K562 (cell line): ENCODE measurements around the gene ASRGL1. TPM values are rescaled to one million over a fixed set of nuclear protein-coding genes. Genes with fewer than 3 reads are reported as not detected.

Experiments
- BCOR ChIP-seq: fragments of 450-650 bp; IDR thresholded peaks from 2 replicates; pipeline ENCODE4 v1.6.1; 2016
- FOSL1 ChIP-seq: fragments of 200-800 bp; sonication (Bioruptor generic); conservative IDR thresholded peaks from 2 replicates; pipeline ENCODE4 v1.6.1; 2016; ENCODE audit warnings: missing genetic modification characterization, missing compliant biosample characterization
- GATA2 ChIP-seq: sonication (generic); formaldehyde crosslinking; IDR thresholded peaks from 2 replicates; pipeline ENCODE4 v1.4.0; 2020; ENCODE audit warnings: mild to moderate bottlenecking, missing genetic modification reagents
- HDAC1 ChIP-seq, 2 experiments: fragments of 450-650 bp; IDR thresholded peaks; 2 replicates each; pipeline ENCODE4 v1.6.1; 2016 to 2017; ENCODE audit warnings: inconsistent platforms in 1 of 2, mild to moderate bottlenecking in 1 of 2, moderate library complexity in 1 of 2
- NFIC ChIP-seq: fragments of 450-650 bp; IDR thresholded peaks from 2 replicates; pipeline ENCODE4 v1.6.1; 2017; ENCODE audit warnings: mild to moderate bottlenecking, inconsistent platforms
- RAD51 ChIP-seq: fragments of 450-650 bp; IDR thresholded peaks from 2 replicates; pipeline ENCODE4 v1.7.1; 2016; ENCODE audit warnings: low read depth, mild to moderate bottlenecking, borderline replicate concordance
- RFX1 ChIP-seq: fragments of 450-650 bp; IDR thresholded peaks from 2 replicates; pipeline ENCODE4 v1.6.1; 2016; ENCODE audit warnings: mild to moderate bottlenecking, moderate library complexity
- SNIP1 ChIP-seq: fragments of 450-650 bp; IDR thresholded peaks from 2 replicates; pipeline ENCODE4 v1.7.1; 2017; ENCODE audit warnings: low read depth, mild to moderate bottlenecking
- ZFPM2 ChIP-seq: fragments of 250-450 bp; sonication (Bioruptor Pico); IDR thresholded peaks from 2 replicates; pipeline ENCODE4 v1.5.1; 2022; ENCODE audit warnings: mild to moderate bottlenecking
- ZNF282 ChIP-seq: sonication (generic); formaldehyde crosslinking; IDR thresholded peaks from 2 replicates; pipeline ENCODE4 v1.8.1; 2023; ENCODE audit warnings: missing genetic modification reagents
- polyA plus RNA-seq, 8 experiments: library from polyadenylated mRNA; depleted of rRNA in 4 of 8; stranded (reverse) in 5 of 8; unstranded in 3 of 8; fragments of >200 nt; fragmentation: Nextera tagmentation in 2 of 8; fragmentation: Illumina TruSeq in 1 of 8; extraction: Ambion mirVana in 2 of 8; extraction: Trizol in 1 of 8; gene quantifications; 2 replicates each; pipeline versions ENCODE4 v1.2.1 to v1.2.3, GENCODE V29; 2011 to 2014; ENCODE audit warnings: inconsistent platforms in 1 of 8, missing spikeins in 1 of 8
- total RNA-seq, 7 experiments: library from RNA; depleted of rRNA in 6 of 7; stranded (reverse); fragments of >200 nt in 6 of 7; fragmentation: Illumina TruSeq in 2 of 7; extraction: Trizol in 2 of 7; gene quantifications; 2 replicates each; pipeline versions ENCODE4 v1.2.1 to v1.2.3, GENCODE V29; 2011 to 2021; ENCODE audit warnings: low replicate concordance in 1 of 7
- TF ChIP-seq, protein P1 (sequence below): fragments of 450-650 bp; IDR thresholded peaks from 2 replicates; pipeline ENCODE4 v1.6.1; 2017; ENCODE audit warnings: antibody characterized with exemption, mild to moderate bottlenecking
- TF ChIP-seq, protein P2 (sequence below): fragments of 250-450 bp; sonication (Bioruptor Pico); IDR thresholded peaks from 2 replicates; pipeline ENCODE4 v1.4.0; 2020

Gene ASRGL1
- total and polyA plus RNA-seq, 9 of the 15 experiments (the other 6 are each of a cell fraction or from before 2014, with no cell fraction given), result 3.1 to 23.0 (median 11.2) TPM

DNA sequence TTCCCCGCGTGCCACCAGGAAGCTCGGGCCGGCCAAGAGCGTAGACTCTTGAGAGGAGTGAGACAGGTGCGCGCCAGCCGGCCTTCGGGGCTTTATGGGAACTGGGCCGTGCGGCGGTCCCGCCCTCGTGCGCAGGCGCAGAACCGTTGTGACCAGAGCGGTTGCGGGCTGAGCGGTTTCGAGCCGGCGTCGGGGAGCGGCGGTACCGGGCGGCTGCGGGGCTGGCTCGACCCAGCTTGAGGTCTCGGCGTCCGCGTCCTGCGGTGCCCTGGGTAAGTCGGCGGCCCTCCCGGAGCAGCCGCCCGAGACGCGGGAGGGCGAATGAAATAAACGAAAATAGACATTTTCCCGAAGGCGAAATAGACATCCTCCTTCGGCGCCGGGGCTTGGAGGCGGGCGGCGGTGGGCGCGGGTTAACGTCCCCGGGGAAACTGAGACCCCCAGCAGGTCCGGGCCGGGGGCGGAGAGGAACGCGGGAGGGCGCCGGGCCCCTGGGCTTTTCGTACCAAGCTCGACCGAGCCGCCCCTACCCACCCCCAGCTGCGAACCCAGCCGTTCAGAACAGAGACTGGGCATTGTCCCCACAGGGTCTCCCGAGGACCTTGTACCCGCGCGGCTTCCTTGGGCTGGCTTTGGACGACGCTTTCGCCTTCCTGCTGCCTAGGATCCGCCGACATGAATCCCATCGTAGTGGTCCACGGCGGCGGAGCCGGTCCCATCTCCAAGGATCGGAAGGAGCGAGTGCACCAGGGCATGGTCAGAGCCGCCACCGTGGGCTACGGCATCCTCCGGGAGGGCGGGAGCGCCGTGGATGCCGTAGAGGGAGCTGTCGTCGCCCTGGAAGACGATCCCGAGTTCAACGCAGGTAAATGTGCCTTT is at the start of gene ASRGL1 (continued):
- TF ChIP-seq, protein P1, sequence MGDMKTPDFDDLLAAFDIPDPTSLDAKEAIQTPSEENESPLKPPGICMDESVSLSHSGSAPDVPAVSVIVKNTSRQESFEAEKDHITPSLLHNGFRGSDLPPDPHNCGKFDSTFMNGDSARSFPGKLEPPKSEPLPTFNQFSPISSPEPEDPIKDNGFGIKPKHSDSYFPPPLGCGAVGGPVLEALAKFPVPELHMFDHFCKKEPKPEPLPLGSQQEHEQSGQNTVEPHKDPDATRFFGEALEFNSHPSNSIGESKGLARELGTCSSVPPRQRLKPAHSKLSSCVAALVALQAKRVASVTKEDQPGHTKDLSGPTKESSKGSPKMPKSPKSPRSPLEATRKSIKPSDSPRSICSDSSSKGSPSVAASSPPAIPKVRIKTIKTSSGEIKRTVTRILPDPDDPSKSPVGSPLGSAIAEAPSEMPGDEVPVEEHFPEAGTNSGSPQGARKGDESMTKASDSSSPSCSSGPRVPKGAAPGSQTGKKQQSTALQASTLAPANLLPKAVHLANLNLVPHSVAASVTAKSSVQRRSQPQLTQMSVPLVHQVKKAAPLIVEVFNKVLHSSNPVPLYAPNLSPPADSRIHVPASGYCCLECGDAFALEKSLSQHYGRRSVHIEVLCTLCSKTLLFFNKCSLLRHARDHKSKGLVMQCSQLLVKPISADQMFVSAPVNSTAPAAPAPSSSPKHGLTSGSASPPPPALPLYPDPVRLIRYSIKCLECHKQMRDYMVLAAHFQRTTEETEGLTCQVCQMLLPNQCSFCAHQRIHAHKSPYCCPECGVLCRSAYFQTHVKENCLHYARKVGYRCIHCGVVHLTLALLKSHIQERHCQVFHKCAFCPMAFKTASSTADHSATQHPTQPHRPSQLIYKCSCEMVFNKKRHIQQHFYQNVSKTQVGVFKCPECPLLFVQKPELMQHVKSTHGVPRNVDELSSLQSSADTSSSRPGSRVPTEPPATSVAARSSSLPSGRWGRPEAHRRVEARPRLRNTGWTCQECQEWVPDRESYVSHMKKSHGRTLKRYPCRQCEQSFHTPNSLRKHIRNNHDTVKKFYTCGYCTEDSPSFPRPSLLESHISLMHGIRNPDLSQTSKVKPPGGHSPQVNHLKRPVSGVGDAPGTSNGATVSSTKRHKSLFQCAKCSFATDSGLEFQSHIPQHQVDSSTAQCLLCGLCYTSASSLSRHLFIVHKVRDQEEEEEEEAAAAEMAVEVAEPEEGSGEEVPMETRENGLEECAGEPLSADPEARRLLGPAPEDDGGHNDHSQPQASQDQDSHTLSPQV, result no peak; the same call in 1 of the 2 replicates
- no peak for TF ChIP-seq GATA2
- no peak for TF ChIP-seq FOSL1 (tag)
- TF ChIP-seq NFIC, result peak; percentile 59
- 0 out of 2 replicates have a peak, but pooled peaks have one; percentile 26 for TF ChIP-seq ZNF282 (CRISPR knock-in tag)
- no peak for TF ChIP-seq ZFPM2
- TF ChIP-seq, protein P2, sequence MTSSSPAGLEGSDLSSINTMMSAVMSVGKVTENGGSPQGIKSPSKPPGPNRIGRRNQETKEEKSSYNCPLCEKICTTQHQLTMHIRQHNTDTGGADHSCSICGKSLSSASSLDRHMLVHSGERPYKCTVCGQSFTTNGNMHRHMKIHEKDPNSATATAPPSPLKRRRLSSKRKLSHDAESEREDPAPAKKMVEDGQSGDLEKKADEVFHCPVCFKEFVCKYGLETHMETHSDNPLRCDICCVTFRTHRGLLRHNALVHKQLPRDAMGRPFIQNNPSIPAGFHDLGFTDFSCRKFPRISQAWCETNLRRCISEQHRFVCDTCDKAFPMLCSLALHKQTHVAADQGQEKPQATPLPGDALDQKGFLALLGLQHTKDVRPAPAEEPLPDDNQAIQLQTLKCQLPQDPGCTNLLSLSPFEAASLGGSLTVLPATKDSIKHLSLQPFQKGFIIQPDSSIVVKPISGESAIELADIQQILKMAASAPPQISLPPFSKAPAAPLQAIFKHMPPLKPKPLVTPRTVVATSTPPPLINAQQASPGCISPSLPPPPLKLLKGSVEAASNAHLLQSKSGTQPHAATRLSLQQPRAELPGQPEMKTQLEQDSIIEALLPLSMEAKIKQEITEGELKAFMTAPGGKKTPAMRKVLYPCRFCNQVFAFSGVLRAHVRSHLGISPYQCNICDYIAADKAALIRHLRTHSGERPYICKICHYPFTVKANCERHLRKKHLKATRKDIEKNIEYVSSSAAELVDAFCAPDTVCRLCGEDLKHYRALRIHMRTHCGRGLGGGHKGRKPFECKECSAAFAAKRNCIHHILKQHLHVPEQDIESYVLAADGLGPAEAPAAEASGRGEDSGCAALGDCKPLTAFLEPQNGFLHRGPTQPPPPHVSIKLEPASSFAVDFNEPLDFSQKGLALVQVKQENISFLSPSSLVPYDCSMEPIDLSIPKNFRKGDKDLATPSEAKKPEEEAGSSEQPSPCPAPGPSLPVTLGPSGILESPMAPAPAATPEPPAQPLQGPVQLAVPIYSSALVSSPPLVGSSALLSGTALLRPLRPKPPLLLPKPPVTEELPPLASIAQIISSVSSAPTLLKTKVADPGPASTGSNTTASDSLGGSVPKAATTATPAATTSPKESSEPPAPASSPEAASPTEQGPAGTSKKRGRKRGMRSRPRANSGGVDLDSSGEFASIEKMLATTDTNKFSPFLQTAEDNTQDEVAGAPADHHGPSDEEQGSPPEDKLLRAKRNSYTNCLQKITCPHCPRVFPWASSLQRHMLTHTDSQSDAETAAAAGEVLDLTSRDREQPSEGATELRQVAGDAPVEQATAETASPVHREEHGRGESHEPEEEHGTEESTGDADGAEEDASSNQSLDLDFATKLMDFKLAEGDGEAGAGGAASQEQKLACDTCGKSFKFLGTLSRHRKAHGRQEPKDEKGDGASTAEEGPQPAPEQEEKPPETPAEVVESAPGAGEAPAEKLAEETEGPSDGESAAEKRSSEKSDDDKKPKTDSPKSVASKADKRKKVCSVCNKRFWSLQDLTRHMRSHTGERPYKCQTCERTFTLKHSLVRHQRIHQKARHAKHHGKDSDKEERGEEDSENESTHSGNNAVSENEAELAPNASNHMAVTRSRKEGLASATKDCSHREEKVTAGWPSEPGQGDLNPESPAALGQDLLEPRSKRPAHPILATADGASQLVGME (CRISPR knock-in tag), result no peak
- TF ChIP-seq SNIP1, result no peak
- TF ChIP-seq HDAC1 (IDR thresholded peaks at IDR 0.05), result no peak; a peak in 1 of 4 replicates
- TF ChIP-seq RFX1, result no peak
- TF ChIP-seq RAD51, result no peak
- no peak for TF ChIP-seq BCOR
